Measurements from ENCODE around the gene NTN5.
"Not testable (repeated sequence)": the region's sequence is repeated elsewhere in the genome, so short reads cannot be mapped to it uniquely, and the experiment has no call there.

NTN5 gene

GRCh38 chr19:48672994-48673393 lies at the start of gene NTN5:
TSS of gene NTN5 (minus strand) at chr19:48673017. CDS start at chr19:48670986, 2,031 bp downstream.
- no peak for DNase-seq (ENCODE audit: low spot score)

DNA sequence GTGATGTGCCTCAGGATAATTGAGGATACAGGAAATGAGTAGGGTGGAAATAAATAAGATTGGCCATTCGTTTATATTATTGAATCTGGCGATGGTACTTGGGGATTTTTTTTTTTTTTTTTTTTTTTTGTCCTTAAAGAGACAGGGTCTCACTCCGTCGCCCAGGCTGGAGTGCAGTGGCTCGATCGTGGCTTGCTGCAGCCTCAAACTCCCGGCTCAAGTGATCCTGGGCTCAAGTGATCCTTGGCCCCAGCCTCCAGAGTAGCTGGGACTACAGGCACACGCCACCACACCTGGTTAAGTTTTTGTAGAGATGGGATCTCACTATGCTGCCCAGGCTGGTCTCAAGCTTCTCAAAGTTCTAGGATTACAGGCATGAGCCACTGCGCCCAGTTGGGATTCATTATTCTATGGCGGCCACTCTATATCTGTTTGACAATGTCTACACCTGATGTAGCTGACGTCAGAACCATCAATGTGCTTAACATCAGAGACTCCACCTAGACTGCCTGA lies 49.4 kb upstream of the NTN5 start:
- DNase-seq (ENCODE audit: low spot score), result no peak

DNA sequence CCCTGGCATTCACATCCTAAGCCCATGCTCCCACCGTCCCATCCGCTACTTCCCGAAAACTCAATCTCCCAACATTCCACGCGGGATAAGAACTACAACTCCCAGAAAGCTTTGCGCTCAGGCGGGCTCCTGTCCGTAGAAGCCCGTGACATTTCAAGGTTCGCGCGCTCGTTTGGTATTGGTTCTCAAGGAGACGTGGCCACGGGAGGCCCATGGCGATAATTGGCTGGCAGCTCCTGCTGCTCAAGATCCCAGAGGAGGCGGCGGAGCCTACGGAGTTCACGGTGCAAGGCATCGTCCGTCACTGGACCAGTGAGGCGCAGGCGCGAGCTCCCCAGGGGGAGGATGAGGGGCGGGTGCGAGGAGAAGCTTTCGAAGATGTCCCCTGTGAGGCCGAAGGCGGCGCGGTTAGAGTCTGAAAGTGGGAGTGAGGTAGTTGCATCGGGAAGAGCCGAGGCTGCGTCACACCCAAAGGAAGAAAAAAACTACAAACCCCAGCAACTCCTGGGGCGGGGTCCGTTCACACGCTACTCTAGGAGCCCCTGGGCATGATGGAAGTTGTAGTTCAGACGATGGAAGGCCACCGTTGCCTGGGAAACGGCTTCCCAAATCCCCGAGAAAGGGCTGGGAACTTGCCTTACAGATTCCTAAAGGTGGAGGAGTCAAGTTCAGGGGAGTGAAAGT lies 47.9 kb upstream of the NTN5 start:
- DNase-seq (ENCODE audit: low spot score), result peak; percentile 100

DNA sequence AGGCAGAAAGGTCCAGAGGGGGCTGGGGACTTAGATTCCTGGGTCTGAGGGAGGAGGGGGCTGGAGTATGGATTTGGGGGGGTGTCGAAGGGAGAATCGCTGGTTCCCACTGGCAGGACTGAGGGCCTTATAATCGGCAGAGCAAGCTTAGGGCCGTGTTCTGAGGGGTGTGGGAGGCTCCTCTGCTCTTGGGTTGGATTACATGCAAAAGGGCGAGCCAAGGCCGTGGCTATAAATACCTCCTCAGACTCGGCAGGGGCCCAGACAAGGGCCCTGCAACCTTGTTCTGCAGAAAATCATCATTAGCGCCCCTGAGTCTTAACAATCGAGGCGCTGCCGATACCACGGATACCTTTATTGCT lies 47.4 kb upstream of the NTN5 start:
- no peak for DNase-seq (ENCODE audit: low spot score)

- no peak for DNase-seq (ENCODE audit: low spot score)
Measured at GRCh38 chr19:48719263-48720171, 46.7 kb upstream of the NTN5 start, which contains the start of gene MAMSTR. TSS of gene MAMSTR (minus strand) at chr19:48719725. CDS start at chr19:48719031, 694 bp downstream.

- DNase-seq (ENCODE audit: low spot score), result no peak
Measured at GRCh38 chr19:48718711-48719231, 46.0 kb upstream of the NTN5 start.

GRCh38 chr19:48718106-48718505 lies 45.3 kb upstream of the NTN5 start:
- not testable (repeated sequence) for DNase-seq (ENCODE audit: low spot score)

DNA sequence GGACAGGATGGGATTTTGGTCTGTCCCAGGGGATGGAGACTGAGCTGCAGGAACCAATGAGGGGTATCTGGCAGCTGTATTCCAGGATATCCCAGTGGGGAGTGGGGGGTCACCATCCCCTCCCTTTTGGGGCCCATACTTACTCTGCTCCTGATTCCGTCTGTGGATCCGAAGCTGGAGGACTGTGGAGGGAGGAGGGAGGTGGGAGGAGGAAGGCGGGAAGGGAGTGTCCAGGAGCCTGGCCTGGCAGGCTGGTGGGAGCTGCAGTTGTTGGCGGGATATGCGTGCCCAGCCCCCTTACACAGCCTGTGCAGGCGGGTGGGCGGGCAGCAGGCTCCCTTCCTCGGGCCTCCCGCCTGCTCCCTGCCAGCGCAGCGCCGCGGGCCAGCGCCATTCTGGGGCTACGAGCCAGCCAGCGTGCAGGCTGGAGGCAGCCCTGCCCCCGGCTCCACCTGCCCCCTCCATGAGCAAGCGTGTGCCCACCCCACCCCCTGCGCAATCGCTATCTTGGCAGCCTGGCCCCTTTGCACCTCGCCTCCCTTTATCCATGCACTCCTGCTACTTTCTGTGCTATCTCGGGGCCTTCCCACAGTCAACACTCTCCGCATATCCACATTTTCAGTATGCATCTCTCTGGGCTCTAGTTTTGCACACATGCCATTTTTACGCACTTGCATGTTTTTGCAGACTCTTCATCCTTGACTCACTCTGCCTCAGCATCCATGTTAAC lies 43.9 kb upstream of the NTN5 start:
- no peak for DNase-seq (ENCODE audit: low spot score)

GRCh38 chr19:48715681-48716171 lies 42.9 kb upstream of the NTN5 start:
- no peak for DNase-seq (ENCODE audit: low spot score)

- DNase-seq (ENCODE audit: low spot score), result no peak
Measured at GRCh38 chr19:48714759-48715675, 42.2 kb upstream of the NTN5 start.

DNA sequence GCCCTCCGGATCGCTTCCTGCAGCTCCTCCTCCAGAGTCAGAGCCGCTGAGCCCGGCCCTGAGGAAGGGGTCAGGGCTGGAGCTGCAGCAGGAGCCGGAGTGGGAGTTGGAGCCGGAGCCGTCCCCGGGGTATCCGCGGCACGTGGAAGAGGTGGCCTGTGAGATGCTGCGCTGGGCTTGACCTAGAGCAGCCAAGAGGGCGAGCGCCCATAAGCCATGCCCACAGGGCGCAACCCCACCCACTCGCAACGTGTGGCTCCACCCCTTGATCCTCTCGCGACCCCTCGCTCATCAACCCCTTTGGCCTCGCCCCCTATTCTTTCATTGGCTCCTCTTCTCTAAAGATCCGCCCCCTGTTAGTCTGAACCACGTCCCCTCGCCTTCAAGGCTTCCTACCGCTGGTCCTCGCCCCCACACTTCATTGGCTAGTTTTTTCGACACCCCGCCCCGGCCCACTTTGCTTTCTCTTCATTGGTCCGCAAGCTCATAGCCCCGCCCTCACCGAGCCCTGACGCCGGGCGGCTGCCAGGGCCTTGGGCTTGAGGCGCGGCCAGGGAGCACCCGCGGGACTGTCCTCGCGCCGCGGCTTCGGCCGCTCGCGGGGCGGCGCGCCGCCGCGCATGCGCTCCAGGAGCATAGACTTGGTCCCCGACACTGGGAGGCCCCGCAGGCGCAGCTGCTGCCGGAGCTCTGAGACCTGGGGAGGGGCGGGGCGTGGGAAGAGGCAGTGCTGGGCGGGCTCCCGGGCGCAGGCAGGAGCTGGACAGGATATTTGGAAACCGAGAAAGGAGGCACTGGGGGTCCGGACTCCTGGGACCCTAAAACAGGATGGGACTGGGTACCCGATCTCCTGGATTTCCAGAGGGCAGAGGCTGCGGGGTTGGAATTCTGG lies 41.3 kb upstream of the NTN5 start:
- DNase-seq (ENCODE audit: low spot score), result peak; percentile 100

- no peak for DNase-seq (ENCODE audit: low spot score)
Measured at GRCh38 chr19:48713041-48713863, 40.4 kb upstream of the NTN5 start.

DNA sequence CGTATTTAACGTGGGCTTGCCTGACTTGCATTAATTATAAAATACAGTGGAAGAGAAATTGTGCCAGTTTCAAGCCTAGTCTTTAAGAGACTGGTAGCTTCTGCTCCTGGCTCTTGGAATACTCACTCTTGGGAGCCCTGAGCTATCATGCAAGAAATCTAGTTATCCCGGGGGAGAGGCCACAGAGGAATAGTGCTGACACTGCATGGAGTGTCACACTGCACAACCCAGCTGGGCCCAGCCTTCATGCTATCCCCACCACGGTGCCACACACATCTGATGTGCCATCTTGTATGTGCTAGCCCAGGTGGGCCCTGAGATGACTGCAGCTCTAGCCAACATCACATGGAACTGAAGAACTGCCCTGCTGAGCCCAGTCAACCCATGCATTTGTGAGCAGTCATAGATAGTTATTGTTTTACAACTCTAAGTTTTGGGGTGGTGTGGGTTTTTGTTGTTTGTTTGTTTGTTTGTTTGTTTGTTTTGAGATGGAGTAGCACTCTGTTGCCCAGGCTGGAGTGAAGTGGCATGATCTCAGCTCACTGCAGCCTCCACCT lies 38.4 kb upstream of the NTN5 start:
- DNase-seq (ENCODE audit: low spot score), result no peak

GRCh38 chr19:48708471-48708870 lies 35.7 kb upstream of the NTN5 start:
- no peak for DNase-seq (ENCODE audit: low spot score)

DNA sequence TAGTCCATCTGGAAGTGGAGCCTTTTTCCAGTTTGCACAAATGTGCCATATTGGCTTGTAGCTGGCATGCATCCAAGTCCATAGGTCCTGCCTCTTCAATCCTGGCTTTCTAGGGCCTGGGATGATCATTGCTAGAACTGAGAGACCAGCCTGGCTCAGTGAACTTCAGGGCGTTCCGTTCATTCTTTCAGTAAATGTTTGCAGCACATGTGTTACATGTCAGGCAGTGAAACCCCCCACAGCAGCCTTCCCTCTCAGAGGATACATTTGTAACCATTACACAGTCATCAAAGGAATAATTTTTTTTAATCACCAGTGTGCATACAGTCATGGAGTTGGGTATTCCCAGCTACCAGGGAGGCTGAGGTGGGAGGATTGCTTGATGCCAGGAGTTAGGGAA lies 32.6 kb upstream of the NTN5 start:
- DNase-seq (ENCODE audit: low spot score), result no peak

DNA sequence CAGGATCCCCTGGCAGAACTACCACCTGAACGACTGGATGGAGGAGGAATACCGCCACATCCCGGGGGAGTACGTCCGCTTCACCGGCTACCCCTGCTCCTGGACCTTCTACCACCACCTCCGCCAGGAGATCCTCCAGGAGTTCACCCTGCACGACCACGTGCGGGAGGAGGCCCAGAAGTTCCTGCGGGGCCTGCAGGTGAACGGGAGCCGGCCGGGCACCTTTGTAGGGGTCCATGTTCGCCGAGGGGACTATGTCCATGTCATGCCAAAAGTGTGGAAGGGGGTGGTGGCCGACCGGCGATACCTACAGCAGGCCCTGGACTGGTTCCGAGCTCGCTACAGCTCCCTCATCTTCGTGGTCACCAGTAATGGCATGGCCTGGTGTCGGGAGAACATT lies 30.5 kb upstream of the NTN5 start:
- no peak for DNase-seq (ENCODE audit: low spot score)

DNA sequence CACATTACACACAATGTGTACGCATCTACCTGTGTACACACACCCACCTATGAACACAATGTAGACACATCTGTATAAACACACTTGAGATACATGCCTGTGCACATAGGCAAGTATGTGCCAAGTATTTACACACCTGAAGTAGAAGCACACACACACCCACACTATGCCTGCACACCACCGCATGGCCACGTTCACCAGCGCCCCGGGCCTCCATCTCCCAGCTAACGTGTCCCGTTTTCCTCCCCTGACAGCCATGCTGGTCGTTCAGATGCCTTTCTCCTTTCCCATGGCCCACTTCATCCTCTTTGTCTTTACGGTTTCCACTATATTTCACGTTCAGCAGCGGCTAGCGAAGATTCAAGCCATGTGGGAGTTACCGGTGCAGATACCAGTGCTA lies 29.9 kb upstream of the NTN5 start:
- no peak for DNase-seq (ENCODE audit: low spot score)

DNA sequence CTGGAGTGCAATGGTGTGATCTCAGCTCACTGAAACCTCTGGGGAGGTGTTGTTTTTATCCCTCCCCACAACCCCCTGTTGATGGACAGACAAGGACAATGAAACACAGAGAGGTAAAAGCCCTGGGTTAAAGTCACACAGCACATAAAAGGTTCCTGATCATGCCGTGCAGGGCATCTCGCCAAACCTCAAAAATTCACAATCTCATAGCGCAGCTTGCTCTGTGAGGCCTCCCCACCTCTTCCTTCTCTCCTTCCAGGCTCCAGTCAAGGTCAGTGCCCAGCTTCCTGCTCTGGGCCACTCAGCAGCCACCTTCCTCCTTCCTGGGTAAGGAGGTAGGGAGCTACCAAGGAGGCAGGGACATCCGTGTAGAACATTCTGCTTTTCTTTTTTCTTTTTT lies 25.2 kb upstream of the NTN5 start:
- DNase-seq (ENCODE audit: low spot score), result no peak
